Sciatic nerve (tissue), 2 donors: ENCODE data around the gene EGFR. TPM values are rescaled to one million over a fixed set of nuclear protein-coding genes. Genes with fewer than 3 reads are reported as not detected.

Source experiments
- ATAC-seq: fragments of 200-7000 bp; cut with Tn5 transposase; one replicate; pipeline ENCODE4 v1.9.1; 2020; ENCODE audit warnings: mild to moderate bottlenecking, moderate library complexity
- DNase-seq: peaks from one replicate; pipeline ENCODE4 v3.0.0-alpha.2; 2020; ENCODE audit warnings: low spot score
- intact Hi-C: fragments of 100-400 bp; cut with DNase I; formaldehyde crosslinking; loops from one replicate; pipeline ENCODE4 v1.14.2; 2022
- total RNA-seq: library from RNA; stranded (reverse); fragmentation: NEBNext Ultra II Directional; extraction: Animal tissue kit (Norgen Biotek cat#: 25700); gene quantifications from one replicate; pipeline ENCODE4 v1.2.1, GENCODE V29; 2021
- donor health status: DM: no; HTN: no; CAD: no.
- donor health status: DM: no; HTN: no; CAD: no.

The EGFR gene
- total RNA-seq, 1 donor from 2014 or later = 125 TPM

- no peak for ATAC-seq
- DNase-seq = no peak
Measured at GRCh38 chr7:55109404-55110167, 90.8 kb downstream of the EGFR start.

DNA sequence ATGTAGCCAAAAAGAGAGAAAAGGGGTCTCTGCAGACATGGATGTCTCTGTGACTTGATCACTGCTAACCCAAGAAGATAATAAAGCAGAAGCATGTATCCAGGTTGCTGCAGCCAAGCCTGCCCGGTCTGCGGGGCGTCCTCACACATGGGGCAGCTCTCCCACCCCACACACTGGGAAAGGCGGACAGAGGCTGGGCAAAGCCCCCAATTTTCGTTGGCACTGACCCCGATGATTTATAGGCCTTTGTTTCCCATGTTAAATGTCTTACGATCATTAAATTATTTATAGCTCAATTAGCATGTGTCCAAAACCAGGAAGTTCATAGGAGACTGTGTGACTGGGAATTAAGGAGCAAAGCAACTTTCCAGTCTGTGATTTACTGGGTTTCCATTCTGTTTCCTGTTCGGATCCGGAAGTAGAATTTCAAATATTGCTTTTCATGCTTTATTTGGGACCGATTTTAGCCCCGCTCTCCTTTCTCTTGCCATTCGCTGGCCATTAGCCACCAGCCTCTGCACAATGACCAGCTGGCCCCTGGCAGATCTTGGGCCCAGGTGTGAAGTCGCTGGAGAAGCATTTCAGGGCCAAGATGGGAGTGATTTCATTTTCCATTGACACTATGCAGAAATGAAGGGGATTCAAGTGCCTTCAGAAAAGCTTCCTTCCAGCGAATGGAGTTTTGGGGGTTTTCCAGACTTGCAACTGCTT is 91.6 kb downstream of the EGFR start:
- ATAC-seq (no peak), DNase-seq (no peak)
- intact Hi-C loops = loop anchor here (5.0 kb wide), 1 partner anchor 747 kb away; no protein-coding TSS in a partner anchor

More at GRCh38 chr7:55109404-55110167, 90.8 kb downstream of the EGFR start:
- intact Hi-C loops = loop anchor here (5.0 kb wide), 1 partner anchor 748 kb away; no protein-coding TSS in a partner anchor

- ATAC-seq (peak; percentile 79), DNase-seq (no peak)
- intact Hi-C loops = loop anchor here (5.0 kb wide), 1 partner anchor 746 kb away; no protein-coding TSS in a partner anchor
Measured at GRCh38 chr7:55110993-55111361, 92.2 kb downstream of the EGFR start.

DNA sequence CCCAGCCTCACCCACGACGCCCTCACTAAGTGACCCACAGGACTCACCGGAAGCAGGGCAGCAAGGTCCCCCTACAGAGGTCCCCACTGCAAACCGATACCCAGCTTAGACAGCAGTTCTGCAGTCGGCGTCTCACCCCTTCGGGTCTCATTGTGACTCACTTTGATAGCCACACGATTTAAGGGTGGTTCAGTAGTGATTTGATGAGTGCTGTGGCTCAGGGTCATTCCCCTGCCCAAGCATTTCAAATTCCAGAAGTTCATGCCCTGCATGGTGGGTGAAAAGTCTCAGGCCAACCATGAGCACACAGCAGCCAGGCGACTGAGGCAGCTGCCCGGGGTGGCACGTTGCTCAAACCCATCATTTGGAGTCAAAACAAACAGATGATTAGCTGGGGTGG is 93.2 kb downstream of the EGFR start:
- DNase-seq = no peak
- ATAC-seq = peak; percentile 9
- intact Hi-C loops = loop anchor here (5.0 kb wide), 1 partner anchor 745 kb away; no protein-coding TSS in a partner anchor

GRCh38 chr7:55113760-55114540 is 95.1 kb downstream of the EGFR start:
- intact Hi-C loops = loop anchor here (5.0 kb wide), 1 partner anchor 743 kb away; no protein-coding TSS in a partner anchor
- DNase-seq (no peak), ATAC-seq (no peak)

DNA sequence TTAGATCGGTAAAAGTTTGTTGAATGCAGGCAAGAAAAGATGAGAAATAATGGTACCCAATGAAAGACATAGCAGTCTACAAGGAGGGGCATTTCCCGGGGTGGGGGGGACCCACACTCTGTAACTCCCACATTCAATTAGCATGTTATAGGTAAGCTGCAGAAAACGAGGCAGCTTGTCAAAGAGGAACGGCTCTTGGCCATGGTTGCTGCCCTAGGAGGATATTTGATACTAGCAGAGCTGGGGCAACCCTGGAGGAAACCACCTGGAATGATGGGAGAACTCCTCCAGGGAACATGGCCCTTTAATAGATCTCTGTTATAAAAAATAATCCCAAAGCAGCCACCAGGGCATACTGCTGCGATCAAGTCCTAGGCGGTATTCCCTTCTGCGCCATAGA is 98.5 kb downstream of the EGFR start:
- no peak for DNase-seq
- no peak for ATAC-seq

GRCh38 chr7:55118426-55118825 is 99.6 kb downstream of the EGFR start:
- no peak for ATAC-seq
- intact Hi-C loops = no loop called here
- DNase-seq = no peak

More for the DNA sequence above, 98.5 kb downstream of the EGFR start:
- intact Hi-C loops = no loop called here

GRCh38 chr7:55119571-55119970 is 100.8 kb downstream of the EGFR start:
- ATAC-seq = no peak

GRCh38 chr7:55120074-55120473 is 101.3 kb downstream of the EGFR start:
- ATAC-seq (peak; percentile 19), DNase-seq (no peak)
- intact Hi-C loops = no loop called here

More at GRCh38 chr7:55119571-55119970, 100.8 kb downstream of the EGFR start:
- intact Hi-C loops = no loop called here
- DNase-seq = no peak

- intact Hi-C loops = no loop called here
- DNase-seq = no peak
- peak; percentile 92 for ATAC-seq
Measured at GRCh38 chr7:55120501-55121198, 101.8 kb downstream of the EGFR start.

DNA sequence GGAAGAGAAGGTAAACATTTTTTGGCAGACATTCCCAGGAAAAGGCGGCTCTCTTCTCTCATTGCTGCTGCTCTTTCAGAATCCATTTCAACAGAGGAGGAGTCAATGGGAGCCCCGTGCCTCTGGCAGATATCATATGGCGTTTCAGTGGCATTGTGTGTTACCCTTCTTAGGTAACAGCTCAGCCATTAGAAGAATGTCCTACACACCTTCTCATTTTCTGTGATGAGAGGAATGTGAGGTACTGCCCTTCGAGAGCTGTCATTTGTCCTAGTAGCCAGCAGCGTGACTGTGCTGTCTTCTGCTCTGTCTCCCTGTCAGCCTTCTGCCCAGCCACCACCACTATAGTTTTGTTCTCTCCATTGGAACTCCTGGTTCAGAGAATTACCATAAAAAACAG is 102.4 kb downstream of the EGFR start:
- intact Hi-C loops = no loop called here
- DNase-seq (no peak), ATAC-seq (peak; percentile 15)

DNA sequence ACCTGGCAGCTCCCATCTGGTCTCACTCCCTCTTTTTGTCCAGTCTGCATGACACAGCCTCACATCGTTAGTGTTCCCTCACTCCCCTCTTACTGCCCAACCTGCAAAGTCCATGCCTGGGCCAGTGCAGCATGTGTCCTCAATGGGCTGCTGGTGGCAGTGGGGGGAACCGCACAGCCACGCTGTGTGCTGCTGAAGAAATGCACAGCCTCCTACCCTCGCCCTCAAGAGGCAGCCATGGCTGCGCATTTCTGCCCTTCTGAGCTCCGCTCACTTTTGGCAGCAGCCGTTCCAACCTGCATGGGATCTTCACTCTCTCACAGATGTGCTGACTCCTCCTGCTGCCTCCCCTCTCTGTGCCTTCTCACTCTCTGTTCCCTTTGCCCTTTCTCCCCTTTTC is 103.4 kb downstream of the EGFR start:
- no peak for DNase-seq
- intact Hi-C loops = no loop called here
- ATAC-seq = no peak

- DNase-seq = no peak
- no peak for ATAC-seq
- intact Hi-C loops = no loop called here
Measured at GRCh38 chr7:55124989-55125875, 106.4 kb downstream of the EGFR start.

GRCh38 chr7:55127135-55127551 is 108.3 kb downstream of the EGFR start:
- ATAC-seq (peak; percentile 24), DNase-seq (no peak)
- intact Hi-C loops = no loop called here

DNA sequence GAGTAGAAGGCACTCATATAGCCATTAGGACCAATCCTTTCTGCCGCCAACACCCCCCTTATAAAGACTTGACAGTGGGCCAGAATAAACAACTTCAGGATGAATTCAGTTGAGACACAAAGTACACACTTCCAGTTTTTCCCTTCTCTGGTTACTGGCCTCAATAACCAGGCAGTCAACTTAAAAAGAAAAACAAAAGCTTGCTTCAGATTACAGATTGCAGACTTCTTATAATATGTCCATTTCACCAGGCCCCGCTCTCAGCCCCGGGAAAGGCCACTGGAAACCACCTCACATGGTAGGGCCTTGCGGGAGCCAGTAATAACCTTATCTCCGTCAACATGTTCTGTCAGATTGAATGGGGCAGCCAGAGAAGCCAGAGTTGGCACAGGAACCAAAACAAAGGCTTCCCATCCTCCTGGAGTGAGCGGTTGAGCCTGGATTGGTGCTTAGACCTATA is 108.8 kb downstream of the EGFR start:
- intact Hi-C loops = no loop called here
- peak; percentile 27 for ATAC-seq
- no peak for DNase-seq

- peak; percentile 64 for ATAC-seq
- DNase-seq = peak; percentile 82
- intact Hi-C loops = no loop called here
Measured at GRCh38 chr7:55128693-55129394, 110.0 kb downstream of the EGFR start.
